HCT116 (cell line): Measurements from ENCODE around the gene RMDN2.

Source experiments
- ZNF274 ChIP-seq: fragments of 200-500 bp; sonication (Bioruptor generic); IDR thresholded peaks from 2 replicates; pipeline ENCODE4 v1.6.1; 2014; ENCODE audit warnings: mild to moderate bottlenecking, low read depth, low read length, inconsistent platforms
- TF ChIP-seq, protein P1 (sequence below), 3 experiments: fragments of 200-600 bp in 1 of 3; sonication (generic) in 1 of 3; IDR thresholded peaks in 2 of 3; conservative IDR thresholded peaks in 1 of 3; 2 replicates each; pipeline ENCODE4 v1.5.1; 2012 to 2017; ENCODE audit warnings: low read depth in 2 of 3, low read length in 2 of 3, antibody characterized with exemption in 1 of 3, borderline replicate concordance in 1 of 3, control low read depth in 1 of 3, mild to moderate bottlenecking in 1 of 3, mixed read lengths in 1 of 3, mixed run types in 1 of 3, moderate library complexity in 1 of 3; ENCODE audit not compliant: insufficient read depth in 1 of 3

DNA sequence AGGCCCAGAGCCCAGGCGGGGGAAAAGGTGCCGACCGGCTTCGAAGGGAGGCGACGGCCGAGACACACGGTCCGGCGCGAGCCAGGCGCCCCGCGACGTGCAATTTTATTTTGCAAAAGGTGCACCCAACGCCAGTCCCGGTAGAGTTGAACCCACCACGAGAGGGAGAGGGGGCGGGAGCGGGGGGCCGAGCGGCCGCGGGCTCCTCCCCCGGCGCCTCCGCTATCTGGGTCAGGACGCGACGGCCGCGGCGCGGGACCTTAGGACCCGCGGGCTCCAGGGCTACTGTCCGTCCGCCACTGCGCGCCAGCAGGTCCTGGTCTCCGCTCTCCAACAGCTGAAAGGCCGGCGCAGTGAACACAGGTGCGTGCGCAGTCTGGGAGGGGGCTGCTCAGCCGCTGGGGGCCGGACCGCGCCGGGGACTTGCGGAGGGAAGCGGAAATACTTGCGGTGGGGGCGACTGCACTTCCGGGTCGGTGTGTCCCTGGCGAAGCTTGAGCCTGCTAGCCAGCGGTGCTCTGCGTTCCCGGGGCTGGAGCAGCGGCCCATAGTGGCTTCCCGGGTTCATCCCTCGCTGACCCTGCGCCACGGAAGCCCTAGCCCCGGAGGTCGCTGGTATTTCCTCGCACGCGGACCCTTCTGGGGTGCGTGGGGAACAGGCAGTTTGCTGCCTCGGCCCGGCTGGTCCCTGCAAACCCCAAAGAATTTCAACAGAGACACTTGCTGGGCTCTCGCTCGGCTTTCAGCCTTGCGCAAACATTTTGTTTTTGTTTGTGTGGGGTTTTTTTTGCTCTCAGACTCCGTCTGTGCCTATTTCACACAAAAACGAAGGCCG lies at the start of gene RMDN2:
- TF ChIP-seq, protein P1, sequence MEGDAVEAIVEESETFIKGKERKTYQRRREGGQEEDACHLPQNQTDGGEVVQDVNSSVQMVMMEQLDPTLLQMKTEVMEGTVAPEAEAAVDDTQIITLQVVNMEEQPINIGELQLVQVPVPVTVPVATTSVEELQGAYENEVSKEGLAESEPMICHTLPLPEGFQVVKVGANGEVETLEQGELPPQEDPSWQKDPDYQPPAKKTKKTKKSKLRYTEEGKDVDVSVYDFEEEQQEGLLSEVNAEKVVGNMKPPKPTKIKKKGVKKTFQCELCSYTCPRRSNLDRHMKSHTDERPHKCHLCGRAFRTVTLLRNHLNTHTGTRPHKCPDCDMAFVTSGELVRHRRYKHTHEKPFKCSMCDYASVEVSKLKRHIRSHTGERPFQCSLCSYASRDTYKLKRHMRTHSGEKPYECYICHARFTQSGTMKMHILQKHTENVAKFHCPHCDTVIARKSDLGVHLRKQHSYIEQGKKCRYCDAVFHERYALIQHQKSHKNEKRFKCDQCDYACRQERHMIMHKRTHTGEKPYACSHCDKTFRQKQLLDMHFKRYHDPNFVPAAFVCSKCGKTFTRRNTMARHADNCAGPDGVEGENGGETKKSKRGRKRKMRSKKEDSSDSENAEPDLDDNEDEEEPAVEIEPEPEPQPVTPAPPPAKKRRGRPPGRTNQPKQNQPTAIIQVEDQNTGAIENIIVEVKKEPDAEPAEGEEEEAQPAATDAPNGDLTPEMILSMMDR (IDR thresholded peaks at IDR 0.05 in 2 of 3, conservative IDR thresholded peaks at IDR 0.05 in 1 of 3; ENCODE audit: borderline replicate concordance in 1 of 3, insufficient read depth in 1 of 3, low read depth in 2 of 3, low read length in 2 of 3): no peak; a peak in 1 of 6 replicates
- no peak for TF ChIP-seq ZNF274
